ENCODE data around the gene ZFP30. TPM values are rescaled to one million over a fixed set of nuclear protein-coding genes. Genes with fewer than 3 reads are reported as not detected.

ZFP30 gene
- total and polyA plus RNA-seq, 2 of the 13 experiments (the other 11 are each of a cell fraction or from before 2014, with no cell fraction given), result 3.4 to 19.2 TPM

- no peak for TF ChIP-seq FOSL1 (CRISPR knock-in tag; IDR thresholded peaks at IDR 0.05; ENCODE audit: borderline replicate concordance)
- TF ChIP-seq, protein P1, sequence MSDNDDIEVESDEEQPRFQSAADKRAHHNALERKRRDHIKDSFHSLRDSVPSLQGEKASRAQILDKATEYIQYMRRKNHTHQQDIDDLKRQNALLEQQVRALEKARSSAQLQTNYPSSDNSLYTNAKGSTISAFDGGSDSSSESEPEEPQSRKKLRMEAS (IDR thresholded peaks at IDR 0.05), result no peak
- no peak for TF ChIP-seq PITX1 (CRISPR knock-in tag; IDR thresholded peaks at IDR 0.05)
- no peak for TF ChIP-seq ZSCAN9 (CRISPR knock-in tag; IDR thresholded peaks at IDR 0.05; ENCODE audit: borderline replicate concordance)
- 0 out of 2 replicates have a peak, but pooled peaks have one; percentile 21 for TF ChIP-seq FOXC1 (CRISPR knock-in tag; IDR thresholded peaks at IDR 0.05; ENCODE audit: borderline replicate concordance)
- TF ChIP-seq STAT5B (CRISPR knock-in tag; IDR thresholded peaks at IDR 0.05), result no peak
- TF ChIP-seq ZSCAN22 (CRISPR knock-in tag; IDR thresholded peaks at IDR 0.05), result no peak
- TF ChIP-seq, protein P2, sequence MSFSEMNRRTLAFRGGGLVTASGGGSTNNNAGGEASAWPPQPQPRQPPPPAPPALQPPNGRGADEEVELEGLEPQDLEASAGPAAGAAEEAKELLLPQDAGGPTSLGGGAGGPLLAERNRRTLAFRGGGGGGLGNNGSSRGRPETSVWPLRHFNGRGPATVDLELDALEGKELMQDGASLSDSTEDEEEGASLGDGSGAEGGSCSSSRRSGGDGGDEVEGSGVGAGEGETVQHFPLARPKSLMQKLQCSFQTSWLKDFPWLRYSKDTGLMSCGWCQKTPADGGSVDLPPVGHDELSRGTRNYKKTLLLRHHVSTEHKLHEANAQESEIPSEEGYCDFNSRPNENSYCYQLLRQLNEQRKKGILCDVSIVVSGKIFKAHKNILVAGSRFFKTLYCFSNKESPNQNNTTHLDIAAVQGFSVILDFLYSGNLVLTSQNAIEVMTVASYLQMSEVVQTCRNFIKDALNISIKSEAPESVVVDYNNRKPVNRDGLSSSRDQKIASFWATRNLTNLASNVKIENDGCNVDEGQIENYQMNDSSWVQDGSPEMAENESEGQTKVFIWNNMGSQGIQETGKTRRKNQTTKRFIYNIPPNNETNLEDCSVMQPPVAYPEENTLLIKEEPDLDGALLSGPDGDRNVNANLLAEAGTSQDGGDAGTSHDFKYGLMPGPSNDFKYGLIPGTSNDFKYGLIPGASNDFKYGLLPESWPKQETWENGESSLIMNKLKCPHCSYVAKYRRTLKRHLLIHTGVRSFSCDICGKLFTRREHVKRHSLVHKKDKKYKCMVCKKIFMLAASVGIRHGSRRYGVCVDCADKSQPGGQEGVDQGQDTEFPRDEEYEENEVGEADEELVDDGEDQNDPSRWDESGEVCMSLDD (CRISPR knock-in tag; IDR thresholded peaks at IDR 0.05; ENCODE audit: borderline replicate concordance), result no peak
- no peak for TF ChIP-seq GPN1 (CRISPR knock-in tag; IDR thresholded peaks at IDR 0.05; ENCODE audit: borderline replicate concordance)
- no peak for TF ChIP-seq ZNF18 (CRISPR knock-in tag; IDR thresholded peaks at IDR 0.05; ENCODE audit: insufficient replicate concordance)
- no peak for TF ChIP-seq ZKSCAN5 (CRISPR knock-in tag; IDR thresholded peaks at IDR 0.05)
- no peak; the same call in 1 of the 2 replicates for TF ChIP-seq CCDC6 (CRISPR knock-in tag; IDR thresholded peaks at IDR 0.05)
- TF ChIP-seq ZSCAN21 (CRISPR knock-in tag; IDR thresholded peaks at IDR 0.05; ENCODE audit: borderline replicate concordance), result no peak
- TF ChIP-seq HNF4A (CRISPR knock-in tag; IDR thresholded peaks at IDR 0.05), result no peak
- no peak for TF ChIP-seq CBX5 (CRISPR knock-in tag; IDR thresholded peaks at IDR 0.05; ENCODE audit: borderline replicate concordance)
- TF ChIP-seq ZBTB8A (CRISPR knock-in tag; IDR thresholded peaks at IDR 0.05; ENCODE audit: borderline replicate concordance, low read depth), result no peak
- TF ChIP-seq, protein P3, sequence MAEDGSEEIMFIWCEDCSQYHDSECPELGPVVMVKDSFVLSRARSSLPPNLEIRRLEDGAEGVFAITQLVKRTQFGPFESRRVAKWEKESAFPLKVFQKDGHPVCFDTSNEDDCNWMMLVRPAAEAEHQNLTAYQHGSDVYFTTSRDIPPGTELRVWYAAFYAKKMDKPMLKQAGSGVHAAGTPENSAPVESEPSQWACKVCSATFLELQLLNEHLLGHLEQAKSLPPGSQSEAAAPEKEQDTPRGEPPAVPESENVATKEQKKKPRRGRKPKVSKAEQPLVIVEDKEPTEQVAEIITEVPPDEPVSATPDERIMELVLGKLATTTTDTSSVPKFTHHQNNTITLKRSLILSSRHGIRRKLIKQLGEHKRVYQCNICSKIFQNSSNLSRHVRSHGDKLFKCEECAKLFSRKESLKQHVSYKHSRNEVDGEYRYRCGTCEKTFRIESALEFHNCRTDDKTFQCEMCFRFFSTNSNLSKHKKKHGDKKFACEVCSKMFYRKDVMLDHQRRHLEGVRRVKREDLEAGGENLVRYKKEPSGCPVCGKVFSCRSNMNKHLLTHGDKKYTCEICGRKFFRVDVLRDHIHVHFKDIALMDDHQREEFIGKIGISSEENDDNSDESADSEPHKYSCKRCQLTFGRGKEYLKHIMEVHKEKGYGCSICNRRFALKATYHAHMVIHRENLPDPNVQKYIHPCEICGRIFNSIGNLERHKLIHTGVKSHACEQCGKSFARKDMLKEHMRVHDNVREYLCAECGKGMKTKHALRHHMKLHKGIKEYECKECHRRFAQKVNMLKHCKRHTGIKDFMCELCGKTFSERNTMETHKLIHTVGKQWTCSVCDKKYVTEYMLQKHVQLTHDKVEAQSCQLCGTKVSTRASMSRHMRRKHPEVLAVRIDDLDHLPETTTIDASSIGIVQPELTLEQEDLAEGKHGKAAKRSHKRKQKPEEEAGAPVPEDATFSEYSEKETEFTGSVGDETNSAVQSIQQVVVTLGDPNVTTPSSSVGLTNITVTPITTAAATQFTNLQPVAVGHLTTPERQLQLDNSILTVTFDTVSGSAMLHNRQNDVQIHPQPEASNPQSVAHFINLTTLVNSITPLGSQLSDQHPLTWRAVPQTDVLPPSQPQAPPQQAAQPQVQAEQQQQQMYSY (CRISPR knock-in tag; IDR thresholded peaks at IDR 0.05), result no peak; the same call in 1 of the 2 replicates
- no peak for TF ChIP-seq MED1 (CRISPR knock-in tag; IDR thresholded peaks at IDR 0.05)
- no peak for TF ChIP-seq SPEN (CRISPR knock-in tag; IDR thresholded peaks at IDR 0.05; ENCODE audit: low read depth)
- TF ChIP-seq ZNF839 (CRISPR knock-in tag; IDR thresholded peaks at IDR 0.05; ENCODE audit: borderline replicate concordance), result no peak
- TF ChIP-seq HOXA7 (CRISPR knock-in tag; IDR thresholded peaks at IDR 0.05), result no peak
- TF ChIP-seq POLR2G (IDR thresholded peaks at IDR 0.05; ENCODE audit: low read depth, low read length), result peak; percentile 94
- no peak for TF ChIP-seq ZNF333 (CRISPR knock-in tag; IDR thresholded peaks at IDR 0.05; ENCODE audit: borderline replicate concordance)
These were observed at the start of gene ZFP30 (continued) for GRCh38 chr19:37655301-37655688.
